ENCODE data around the gene ERI3. TPM values are rescaled to one million over a fixed set of nuclear protein-coding genes. Genes with fewer than 3 reads are reported as not detected.

ERI3 gene
- total RNA-seq, 1 donor = 52.8 TPM

GRCh38 chr1:44228218-44228617, 126.8 kb downstream of the ERI3 start:
- Histone ChIP-seq H2AFZ (ENCODE audit: low read length) (no peak overlapping the region), H3K9me3 (ENCODE audit: low read depth, low read length) (no peaks in the 10 kb centered on the region), H3K79me2 (ENCODE audit: insufficient read depth, low read length) (no peaks in the 10 kb centered on the region), H3K4me2 (ENCODE audit: insufficient read depth, low read length) (no peak overlapping the region), H3K4me1 (ENCODE audit: insufficient read depth, low read length) (no peaks in the 10 kb centered on the region), H3K27ac (ENCODE audit: low read depth, low read length) (no peak overlapping the region), H4K20me1 (ENCODE audit: insufficient read depth, low read length) (peaks cover 2% of the 10 kb centered on the region), H3K4me3 (ENCODE audit: insufficient read depth, low read length) (no peak overlapping the region), H3K36me3 (ENCODE audit: insufficient read depth, low read length) (peaks cover 13% of the 10 kb centered on the region), H3K27me3 (ENCODE audit: insufficient read depth, low read length) (no peaks in the 10 kb centered on the region)
- no peak for DNase-seq (ENCODE audit: insufficient read length, low spot score, missing footprints)
- no peak for TF ChIP-seq CTCF (IDR thresholded peaks at IDR 0.05; ENCODE audit: extremely low read depth, low read depth, low read length)

- no peak overlapping the region for H2AFZ ChIP-seq (ENCODE audit: low read length)
- no peak overlapping the region for H3K4me2 ChIP-seq (ENCODE audit: insufficient read depth, low read length)
- H4K20me1 ChIP-seq (ENCODE audit: insufficient read depth, low read length) = peaks cover 2% of the 10 kb centered on the region
- no peaks in the 10 kb centered on the region for H3K4me1 ChIP-seq (ENCODE audit: insufficient read depth, low read length)
- H3K36me3 ChIP-seq (ENCODE audit: insufficient read depth, low read length) = peaks cover 12% of the 10 kb centered on the region
- no peak for DNase-seq (ENCODE audit: insufficient read length, low spot score, missing footprints)
- TF ChIP-seq CTCF (IDR thresholded peaks at IDR 0.05; ENCODE audit: extremely low read depth, low read depth, low read length) = no peak
- H3K79me2 ChIP-seq (ENCODE audit: insufficient read depth, low read length) = no peaks in the 10 kb centered on the region
- no peaks in the 10 kb centered on the region for H3K9me3 ChIP-seq (ENCODE audit: low read depth, low read length)
- H3K4me3 ChIP-seq (ENCODE audit: insufficient read depth, low read length) = no peak overlapping the region
- H3K27ac ChIP-seq (ENCODE audit: low read depth, low read length) = no peak overlapping the region
- H3K27me3 ChIP-seq (ENCODE audit: insufficient read depth, low read length) = no peaks in the 10 kb centered on the region
Observed at GRCh38 chr1:44227211-44227610, 127.8 kb downstream of the ERI3 start.

- Histone ChIP-seq H3K4me3 (ENCODE audit: insufficient read depth, low read length) (no peak overlapping the region), H3K9me3 (ENCODE audit: low read depth, low read length) (no peaks in the 10 kb centered on the region), H3K27ac (ENCODE audit: low read depth, low read length) (no peak overlapping the region), H3K79me2 (ENCODE audit: insufficient read depth, low read length) (no peaks in the 10 kb centered on the region), H3K4me2 (ENCODE audit: insufficient read depth, low read length) (no peak overlapping the region), H3K4me1 (ENCODE audit: insufficient read depth, low read length) (peaks cover 3% of the 10 kb centered on the region), H2AFZ (ENCODE audit: low read length) (no peak overlapping the region), H4K20me1 (ENCODE audit: insufficient read depth, low read length) (peaks cover 10% of the 10 kb centered on the region), H3K36me3 (ENCODE audit: insufficient read depth, low read length) (peaks cover 15% of the 10 kb centered on the region), H3K27me3 (ENCODE audit: insufficient read depth, low read length) (no peaks in the 10 kb centered on the region)
- no peak for DNase-seq (ENCODE audit: insufficient read length, low spot score, missing footprints)
- TF ChIP-seq CTCF (IDR thresholded peaks at IDR 0.05; ENCODE audit: extremely low read depth, low read depth, low read length) = no peak
Observed at GRCh38 chr1:44225761-44226160, 129.3 kb downstream of the ERI3 start.

- no peak for TF ChIP-seq CTCF (IDR thresholded peaks at IDR 0.05; ENCODE audit: extremely low read depth, low read depth, low read length)
Observed at GRCh38 chr1:44223187-44223610, 131.9 kb downstream of the ERI3 start.

More at GRCh38 chr1:44223187-44223610, 131.9 kb downstream of the ERI3 start:
- no peak overlapping the region for H3K4me2 ChIP-seq (ENCODE audit: insufficient read depth, low read length)
- peaks cover 8% of the 10 kb centered on the region for H4K20me1 ChIP-seq (ENCODE audit: insufficient read depth, low read length)
- no peaks in the 10 kb centered on the region for H3K9me3 ChIP-seq (ENCODE audit: low read depth, low read length)
- no peak for DNase-seq (ENCODE audit: insufficient read length, low spot score, missing footprints)
- H3K4me1 ChIP-seq (ENCODE audit: insufficient read depth, low read length) = peaks cover 9% of the 10 kb centered on the region
- no peak overlapping the region for H2AFZ ChIP-seq (ENCODE audit: low read length)
- peaks cover 37% of the 10 kb centered on the region for H3K36me3 ChIP-seq (ENCODE audit: insufficient read depth, low read length)
- no peak overlapping the region for H3K27ac ChIP-seq (ENCODE audit: low read depth, low read length)
- H3K4me3 ChIP-seq (ENCODE audit: insufficient read depth, low read length) = no peak overlapping the region
- no peaks in the 10 kb centered on the region for H3K79me2 ChIP-seq (ENCODE audit: insufficient read depth, low read length)
- no peaks in the 10 kb centered on the region for H3K27me3 ChIP-seq (ENCODE audit: insufficient read depth, low read length)
